Measurements from ENCODE around the gene C3. TPM values are rescaled to one million over a fixed set of nuclear protein-coding genes. Genes with fewer than 3 reads are reported as not detected.

C3 gene
- total RNA-seq, 4 donors from 2014 or later: 393 to 1,020 (median 677) TPM

DNA sequence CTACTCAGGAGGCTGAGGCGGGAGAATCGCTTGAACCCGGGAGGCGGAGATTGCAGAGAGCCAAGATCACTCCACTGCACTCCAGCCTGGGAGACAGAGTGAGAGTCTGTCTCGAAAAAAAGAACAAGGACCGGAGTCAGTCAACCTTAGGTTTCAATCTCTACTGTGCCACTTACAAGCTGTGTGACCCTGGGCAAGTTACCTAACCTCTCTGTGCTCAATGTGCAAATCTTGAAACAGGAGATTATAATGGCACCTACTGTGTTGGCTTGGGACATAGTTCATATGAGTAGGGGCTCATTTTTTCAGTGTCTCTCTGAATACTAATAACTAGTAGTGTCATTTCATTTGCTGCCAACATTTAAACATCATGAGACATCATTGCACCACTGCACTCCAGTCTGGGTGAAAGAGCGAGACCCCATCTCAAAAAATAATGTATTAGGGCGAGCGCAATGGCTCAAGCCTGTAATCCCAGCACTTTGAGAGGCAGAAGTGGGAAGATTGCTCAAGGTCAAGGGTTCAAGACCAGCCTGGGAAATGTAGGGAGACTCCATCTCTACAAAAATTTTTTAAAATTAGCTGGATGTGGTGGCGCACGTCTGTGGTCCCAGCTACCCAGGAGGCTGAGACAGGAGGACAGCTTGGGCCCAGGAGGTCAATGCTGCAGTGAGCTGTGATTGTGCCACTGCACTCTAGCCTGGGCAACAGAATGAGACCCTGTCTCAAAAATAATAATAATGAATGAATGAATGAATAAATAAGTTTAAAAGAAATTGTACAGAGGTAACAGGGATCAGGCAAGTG, 5.5 kb downstream of the C3 start:
- Histone ChIP-seq H3K27ac (replicated peaks in 1 of 4) (no peak overlapping the region), H3K36me3 (peaks cover 0 to 6% (median 3%) of the 10 kb centered on the region in 4 donors), H3K4me3 (no peak overlapping the region), H3K4me1 (peaks cover 0 to 12% (median 4%) of the 10 kb centered on the region in 4 donors), H3K27me3 (peaks cover 0 to 76% (median 3%) of the 10 kb centered on the region in 4 donors), H3K9me3 (no peaks in the 10 kb centered on the region)
- WGBS: 87% methylated on average over 11 of the region's 11 CpGs
- TF ChIP-seq, protein P1, sequence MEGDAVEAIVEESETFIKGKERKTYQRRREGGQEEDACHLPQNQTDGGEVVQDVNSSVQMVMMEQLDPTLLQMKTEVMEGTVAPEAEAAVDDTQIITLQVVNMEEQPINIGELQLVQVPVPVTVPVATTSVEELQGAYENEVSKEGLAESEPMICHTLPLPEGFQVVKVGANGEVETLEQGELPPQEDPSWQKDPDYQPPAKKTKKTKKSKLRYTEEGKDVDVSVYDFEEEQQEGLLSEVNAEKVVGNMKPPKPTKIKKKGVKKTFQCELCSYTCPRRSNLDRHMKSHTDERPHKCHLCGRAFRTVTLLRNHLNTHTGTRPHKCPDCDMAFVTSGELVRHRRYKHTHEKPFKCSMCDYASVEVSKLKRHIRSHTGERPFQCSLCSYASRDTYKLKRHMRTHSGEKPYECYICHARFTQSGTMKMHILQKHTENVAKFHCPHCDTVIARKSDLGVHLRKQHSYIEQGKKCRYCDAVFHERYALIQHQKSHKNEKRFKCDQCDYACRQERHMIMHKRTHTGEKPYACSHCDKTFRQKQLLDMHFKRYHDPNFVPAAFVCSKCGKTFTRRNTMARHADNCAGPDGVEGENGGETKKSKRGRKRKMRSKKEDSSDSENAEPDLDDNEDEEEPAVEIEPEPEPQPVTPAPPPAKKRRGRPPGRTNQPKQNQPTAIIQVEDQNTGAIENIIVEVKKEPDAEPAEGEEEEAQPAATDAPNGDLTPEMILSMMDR (IDR thresholded peaks at IDR 0.05): no peak
- no peak for TF ChIP-seq EP300 (IDR thresholded peaks at IDR 0.05)
- no peak for TF ChIP-seq POLR2AphosphoS5 (IDR thresholded peaks at IDR 0.05)
- TF ChIP-seq POLR2A (IDR thresholded peaks at IDR 0.05; ENCODE audit: low read depth): no peak
- DNase-seq (ENCODE audit: extremely low spot score): no peak
- intact Hi-C loops (cut with DNase I): no loop called here

DNA sequence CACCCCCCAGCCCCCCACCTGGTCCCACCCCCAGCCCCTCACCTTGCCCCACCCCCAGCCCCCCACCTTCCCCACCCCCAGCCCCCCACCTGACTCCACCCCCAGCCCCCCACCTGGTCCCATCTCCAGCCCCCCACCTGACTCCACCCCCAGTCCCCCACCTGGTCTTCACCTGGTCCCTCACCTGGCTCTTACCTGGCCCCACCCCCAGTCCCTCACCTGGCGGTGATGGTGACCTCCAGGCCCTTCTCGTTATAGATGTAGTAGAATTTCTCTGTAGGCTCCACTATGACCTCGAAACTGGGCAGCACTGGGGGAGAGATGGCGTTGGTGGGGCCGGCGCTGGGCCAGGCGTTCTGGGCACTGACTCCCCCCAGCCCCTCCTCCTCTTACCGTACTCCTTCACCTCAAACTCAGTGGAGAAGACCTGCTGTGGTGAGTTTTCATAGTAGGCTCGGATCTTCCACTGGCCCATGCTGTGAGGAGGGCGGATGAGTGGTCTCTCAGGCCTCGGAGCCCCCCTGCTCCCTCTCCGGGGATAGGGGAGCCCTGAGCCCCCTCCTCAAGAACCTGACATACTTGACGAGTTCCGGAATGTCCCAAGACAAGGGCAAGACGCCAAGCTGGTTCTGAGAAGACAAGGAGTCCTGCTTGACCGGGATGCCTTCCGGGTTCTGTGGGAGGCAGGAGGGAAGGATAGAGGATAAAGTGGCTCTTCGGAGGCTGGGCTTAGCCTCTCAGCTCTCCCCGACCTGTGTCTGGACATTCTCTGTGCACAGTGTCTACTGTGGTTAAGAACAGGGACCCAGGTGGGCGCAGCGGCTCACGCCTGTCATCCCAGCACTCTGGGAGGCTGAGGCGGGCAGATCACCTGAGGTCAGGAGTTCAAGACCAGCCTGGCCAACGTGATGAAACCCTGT, 6.4 kb downstream of the C3 start:
- TF ChIP-seq EP300 (IDR thresholded peaks at IDR 0.05) (no peak), POLR2AphosphoS5 (IDR thresholded peaks at IDR 0.05) (no peak), POLR2A (IDR thresholded peaks at IDR 0.05; ENCODE audit: low read depth) (no peak)
- TF ChIP-seq, protein P1 (IDR thresholded peaks at IDR 0.05): no peak
- 59% methylated on average over 18 of the region's 24 CpGs for WGBS
- DNase-seq (ENCODE audit: extremely low spot score): no peak
- Histone ChIP-seq H3K27ac (replicated peaks in 1 of 4) (no peak overlapping the region), H3K9me3 (no peaks in the 10 kb centered on the region), H3K4me1 (peaks cover 0 to 12% (median 4%) of the 10 kb centered on the region in 4 donors), H3K4me3 (no peak overlapping the region), H3K27me3 (peaks cover 0 to 80% (median 3%) of the 10 kb centered on the region in 4 donors), H3K36me3 (peaks cover 0 to 6% (median 3%) of the 10 kb centered on the region in 4 donors)
- intact Hi-C loops (cut with DNase I): no loop called here

DNA sequence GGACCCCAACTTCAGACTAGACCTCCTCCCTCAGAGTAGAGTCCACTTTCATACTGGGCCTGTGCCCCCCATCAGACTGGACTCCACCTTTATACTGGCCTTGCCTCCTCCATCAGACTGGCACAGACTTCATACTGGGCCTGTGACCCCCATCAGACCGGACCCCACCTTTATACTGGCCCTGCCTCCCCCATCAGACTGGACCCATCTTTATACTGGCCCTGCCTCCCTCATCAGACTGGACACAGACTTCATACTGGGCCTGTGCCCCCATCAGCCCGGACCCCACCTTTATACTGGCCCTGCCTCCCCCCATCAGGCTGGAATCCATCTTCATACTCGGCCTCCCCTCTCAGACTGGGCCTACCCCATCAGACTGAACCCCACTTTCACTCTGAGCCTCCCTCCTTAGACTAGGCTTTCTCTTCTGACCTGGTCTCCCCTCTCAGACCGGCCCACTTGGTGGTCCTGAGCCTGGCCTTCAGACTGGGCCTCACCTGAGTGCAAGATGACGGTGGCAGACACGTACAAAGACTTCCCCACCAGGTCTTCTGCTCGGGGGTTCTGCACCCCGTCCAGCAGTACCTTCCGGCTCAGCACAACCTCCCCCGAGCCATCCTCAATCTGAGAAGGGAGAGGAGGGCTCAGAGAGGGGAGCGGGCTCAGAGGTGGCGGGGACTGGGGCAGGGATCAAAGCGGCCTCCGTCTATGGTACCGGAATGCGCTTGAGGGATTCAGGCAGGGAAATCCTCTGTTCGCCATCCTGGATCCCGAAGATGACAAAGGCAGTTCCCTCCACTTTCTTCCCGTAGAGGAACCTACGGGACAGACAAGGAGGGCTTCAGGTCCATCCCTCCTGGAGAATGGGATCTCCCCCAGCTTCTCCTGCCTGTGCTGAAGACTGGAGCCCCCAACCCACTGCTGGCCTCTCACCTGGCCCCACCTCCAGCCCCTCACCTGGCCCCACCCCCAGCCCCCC, 7.5 kb downstream of the C3 start:
- peaks cover 0 to 12% (median 4%) of the 10 kb centered on the region in 4 donors for H3K4me1 ChIP-seq
- no peak overlapping the region for H3K4me3 ChIP-seq
- peaks cover 0 to 6% (median under 1%) of the 10 kb centered on the region in 4 donors for H3K36me3 ChIP-seq
- WGBS: 93% methylated on average over 20 of the region's 20 CpGs
- H3K9me3 ChIP-seq: no peaks in the 10 kb centered on the region
- TF ChIP-seq EP300 (IDR thresholded peaks at IDR 0.05): no peak
- no peak for TF ChIP-seq POLR2A (IDR thresholded peaks at IDR 0.05; ENCODE audit: low read depth)
- no peak overlapping the region for H3K27ac ChIP-seq (replicated peaks in 1 of 4)
- no peak for DNase-seq (ENCODE audit: extremely low spot score)
- H3K27me3 ChIP-seq: peaks cover 0 to 79% (median 3%) of the 10 kb centered on the region in 4 donors
- intact Hi-C loops (cut with DNase I): no loop called here

DNA sequence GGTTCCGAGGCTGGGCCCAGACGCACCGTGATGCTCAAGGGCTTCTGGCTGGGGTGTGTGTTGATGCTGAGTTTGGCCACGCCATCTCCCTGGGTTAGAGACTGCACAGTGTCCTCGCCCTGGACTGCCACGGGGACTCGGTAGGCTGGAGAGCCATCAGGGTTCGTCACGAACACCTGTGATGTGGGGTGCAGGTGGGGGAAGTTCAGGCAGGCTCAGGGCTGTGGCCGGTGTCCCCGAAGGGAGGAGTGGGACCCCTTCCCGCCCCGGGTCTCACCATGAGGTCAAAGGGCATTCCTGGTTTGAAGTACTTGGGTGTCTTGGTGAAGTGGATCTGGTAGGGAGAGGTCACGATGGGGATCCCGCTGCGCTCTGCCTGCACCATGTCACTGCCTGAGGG, 8.2 kb downstream of the C3 start:
- no peak overlapping the region for H3K27ac ChIP-seq (replicated peaks in 1 of 4)
- H3K4me3 ChIP-seq: no peak overlapping the region
- peaks cover 0 to 9% (median 4%) of the 10 kb centered on the region in 4 donors for H3K36me3 ChIP-seq
- H3K9me3 ChIP-seq: no peaks in the 10 kb centered on the region
- WGBS: 87% methylated on average over 14 of the region's 16 CpGs
- intact Hi-C loops (cut with DNase I): no loop called here
- H3K27me3 ChIP-seq: peaks cover 0 to 82% (median 5%) of the 10 kb centered on the region in 4 donors
- peaks cover 0 to 12% (median 4%) of the 10 kb centered on the region in 4 donors for H3K4me1 ChIP-seq
- TF ChIP-seq EP300 (IDR thresholded peaks at IDR 0.05): no peak
- TF ChIP-seq POLR2A (IDR thresholded peaks at IDR 0.05; ENCODE audit: low read depth): no peak
- TF ChIP-seq POLR2AphosphoS5 (IDR thresholded peaks at IDR 0.05): no peak
- TF ChIP-seq, protein P1 (IDR thresholded peaks at IDR 0.05): no peak
- no peak for DNase-seq (ENCODE audit: extremely low spot score)

Measured in esophagus muscularis mucosa (tissue), 4 donors.